Natural killer cell treated with Interleukin-12 subunit alpha and Interleukin-12 subunit beta and Interleukin-15 and Interleukin-18, amount 100 ng/mL, for 72 hours (primary cell): ENCODE results near the gene TAF4. TPM values are rescaled to one million over a fixed set of nuclear protein-coding genes. Genes with fewer than 3 reads are reported as not detected.

Source experiments
- ATAC-seq, 2 donors: fragments of 150-1000 bp; cut with Tn5 transposase in 1 of 2; sonication (Bioruptor Pico), chemical (Tn5 transposase) in 1 of 2; 2 replicates each; pipeline ENCODE4 v1.10.0; 2021
- DNase-seq: peaks from one replicate; pipeline ENCODE4 v3.0.0; 2022; ENCODE audit warnings: low spot score
- H3K27ac Mint-ChIP-seq, 2 donors: 1 replicate in 1 of 2; 2 replicates in 1 of 2; pipeline ENCODE4 v1.8.0; 2022; ENCODE audit warnings: mixed read lengths in 2 of 2, mild to moderate bottlenecking in 1 of 2, moderate library complexity in 1 of 2
- H3K27me3 Mint-ChIP-seq, 2 donors: 1 replicate in 1 of 2; 2 replicates in 1 of 2; pipeline ENCODE4 v1.8.0; 2022; ENCODE audit warnings: mixed read lengths in 2 of 2
- H3K36me3 Mint-ChIP-seq: one replicate; pipeline ENCODE4 v1.8.0; 2022; ENCODE audit warnings: mixed read lengths
- H3K4me1 Mint-ChIP-seq, 2 donors: 1 replicate in 1 of 2; 2 replicates in 1 of 2; pipeline ENCODE4 v1.8.0; 2022; ENCODE audit warnings: low read depth in 2 of 2, mixed read lengths in 2 of 2, mild to moderate bottlenecking in 1 of 2
- H3K4me3 Mint-ChIP-seq: one replicate; pipeline ENCODE4 v1.8.0; 2022; ENCODE audit warnings: mixed read lengths
- H3K9me3 Mint-ChIP-seq: 2 replicates; pipeline ENCODE4 v1.8.0; 2022; ENCODE audit warnings: mixed read lengths
- total RNA-seq, 2 donors: library from RNA; stranded (reverse); gene quantifications; one replicate each; pipeline ENCODE4 v1.2.3, GENCODE V29; 2022

The TAF4 gene
- total RNA-seq, 2 donors from 2014 or later, result 22.2 to 53.6 TPM

DNA sequence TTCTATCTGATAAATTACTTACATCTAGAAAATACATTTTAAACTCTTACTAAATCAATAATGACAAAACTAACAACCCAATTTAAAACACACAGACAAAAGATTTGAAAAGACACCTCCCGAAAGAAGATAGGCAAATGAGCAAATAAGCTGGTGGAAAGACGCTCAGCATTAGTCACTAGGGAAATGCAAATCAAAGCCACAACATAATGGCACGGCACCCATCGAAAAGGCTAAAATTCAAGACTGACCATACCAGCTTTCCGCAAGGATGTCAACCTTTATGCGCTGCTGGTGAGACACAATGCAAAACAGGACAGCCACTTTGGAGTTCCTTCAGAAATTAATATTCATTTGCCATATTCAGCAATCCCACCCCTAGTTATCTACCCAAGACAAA is 25.9 kb downstream of the TAF4 start:
- H3K36me3 Mint-ChIP-seq, result no peaks in the 10 kb centered on the region
- DNase-seq, result no peak
- H3K27me3 Mint-ChIP-seq, result no peaks in the 10 kb centered on the region
- H3K27ac Mint-ChIP-seq, result no peak overlapping the region
- H3K4me1 Mint-ChIP-seq, result peaks cover 39 to 47% of the 10 kb centered on the region in 2 donors
- no peak for ATAC-seq
- H3K4me3 Mint-ChIP-seq, result no peak overlapping the region
- H3K9me3 Mint-ChIP-seq, result no peaks in the 10 kb centered on the region

DNA sequence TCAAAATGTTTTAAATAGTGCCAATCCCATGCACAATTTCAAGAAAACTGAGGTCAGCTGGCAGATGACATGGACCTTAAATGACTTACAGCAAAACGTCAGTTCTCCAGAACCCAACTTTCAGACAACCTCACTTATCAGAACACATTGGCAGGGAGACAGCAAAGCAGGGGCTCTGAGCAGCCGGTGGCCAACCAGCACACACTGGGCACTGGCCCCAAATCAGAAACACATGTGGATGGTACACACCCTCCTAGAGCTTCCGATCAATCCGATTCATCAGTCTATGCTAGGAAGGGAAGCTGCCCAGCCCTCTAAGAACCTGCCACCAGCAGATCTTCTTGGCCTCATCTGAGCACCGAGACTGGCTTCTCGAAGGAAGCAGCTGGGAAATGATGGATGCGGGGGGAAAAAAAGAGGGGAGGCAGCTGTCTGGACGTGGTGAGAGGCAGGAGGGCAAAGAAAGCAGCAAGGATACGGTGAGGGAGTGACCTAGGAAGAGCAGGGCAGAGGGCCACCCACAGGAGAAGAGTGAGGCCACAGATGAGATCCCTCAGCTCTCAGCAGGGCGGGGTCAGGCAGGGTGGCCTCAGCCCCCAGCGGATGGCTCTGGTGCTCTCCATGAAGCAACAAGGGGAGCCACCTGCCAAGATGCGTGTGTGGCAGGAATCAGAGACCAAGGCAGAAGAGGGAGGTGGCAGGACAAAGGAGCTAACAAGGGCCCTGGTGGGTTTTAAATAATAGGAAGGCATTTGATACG is 32.9 kb downstream of the TAF4 start:
- Mint-ChIP-seq H3K4me1 (peaks cover 46 to 52% of the 10 kb centered on the region in 2 donors), H3K4me3 (no peak overlapping the region), H3K27ac (peak overlapping the region in 1 of 2 donors; percentile 83), H3K36me3 (no peaks in the 10 kb centered on the region), H3K9me3 (no peaks in the 10 kb centered on the region), H3K27me3 (no peaks in the 10 kb centered on the region)
- no peak for ATAC-seq
- no peak for DNase-seq

DNA sequence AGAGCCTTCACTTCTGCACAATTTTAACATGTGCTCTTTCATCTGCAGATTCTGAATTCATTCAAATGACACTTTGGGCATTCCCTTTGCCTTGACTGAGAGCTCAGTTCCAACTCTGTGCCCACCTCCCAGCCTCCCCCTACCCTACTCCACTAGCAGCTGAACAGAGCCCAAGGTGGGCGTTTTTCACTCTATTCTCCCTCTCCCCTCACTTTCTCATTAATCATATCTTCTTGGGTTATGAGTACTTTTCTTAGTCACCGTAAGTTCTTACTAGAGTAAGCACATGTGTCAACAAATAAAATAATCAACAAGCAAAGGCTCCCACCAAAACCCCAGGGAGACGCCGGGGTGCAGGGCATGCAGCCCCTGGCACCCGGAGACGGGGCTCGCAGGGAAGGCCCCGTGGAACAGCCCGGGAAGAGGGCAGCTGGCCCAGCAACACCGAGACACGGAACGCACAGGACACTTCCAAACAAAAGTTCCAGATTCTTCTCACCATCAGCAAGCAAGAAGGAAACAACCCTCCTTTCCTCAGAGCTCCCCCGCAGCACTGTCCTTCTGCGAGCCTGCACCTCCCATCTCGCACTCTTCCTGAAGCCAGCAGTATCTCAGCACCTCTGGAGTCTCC is 34.1 kb downstream of the TAF4 start:
- Mint-ChIP-seq H3K36me3 (no peaks in the 10 kb centered on the region), H3K9me3 (no peaks in the 10 kb centered on the region), H3K27me3 (no peaks in the 10 kb centered on the region), H3K27ac (peak overlapping the region in 1 of 2 donors; percentile 83), H3K4me1 (peaks cover 44 to 53% of the 10 kb centered on the region in 2 donors), H3K4me3 (no peak overlapping the region)
- DNase-seq (no peak), ATAC-seq (no peak)

DNA sequence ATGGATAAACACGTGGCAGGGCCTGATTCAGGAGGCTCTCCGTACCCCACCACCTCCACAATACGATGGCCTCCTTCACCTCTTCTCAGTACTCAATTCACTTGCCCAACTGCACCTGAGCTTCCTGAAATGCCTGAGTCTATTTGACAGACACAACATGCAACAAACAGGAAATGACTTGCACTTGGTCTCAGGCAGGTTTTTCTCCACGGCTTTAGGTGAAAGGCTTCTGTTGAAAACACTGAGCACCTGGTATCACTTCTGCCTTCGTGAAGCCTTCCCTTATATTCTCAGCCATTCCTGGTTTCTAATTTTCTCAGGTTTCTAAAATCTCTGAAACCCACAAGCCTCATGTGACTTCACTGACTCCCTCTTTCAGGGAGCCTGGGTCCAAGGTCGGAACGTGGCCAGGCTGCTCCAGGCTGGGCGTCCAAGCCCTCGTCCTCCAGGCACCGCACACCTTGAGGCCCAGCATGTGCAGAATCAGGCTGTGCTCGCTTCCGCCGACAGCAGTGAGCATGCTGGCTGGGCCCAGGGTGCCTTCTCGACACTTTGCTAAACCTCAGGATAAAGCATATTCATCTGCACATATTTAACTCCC is 34.7 kb downstream of the TAF4 start:
- H3K27ac Mint-ChIP-seq, result peak overlapping the region in 1 of 2 donors; percentile 83
- no peaks in the 10 kb centered on the region for H3K9me3 Mint-ChIP-seq
- H3K36me3 Mint-ChIP-seq, result no peaks in the 10 kb centered on the region
- no peak for DNase-seq
- H3K4me1 Mint-ChIP-seq, result peaks cover 47 to 54% of the 10 kb centered on the region in 2 donors
- ATAC-seq, result no peak
- H3K27me3 Mint-ChIP-seq, result no peaks in the 10 kb centered on the region
- H3K4me3 Mint-ChIP-seq, result no peak overlapping the region

DNA sequence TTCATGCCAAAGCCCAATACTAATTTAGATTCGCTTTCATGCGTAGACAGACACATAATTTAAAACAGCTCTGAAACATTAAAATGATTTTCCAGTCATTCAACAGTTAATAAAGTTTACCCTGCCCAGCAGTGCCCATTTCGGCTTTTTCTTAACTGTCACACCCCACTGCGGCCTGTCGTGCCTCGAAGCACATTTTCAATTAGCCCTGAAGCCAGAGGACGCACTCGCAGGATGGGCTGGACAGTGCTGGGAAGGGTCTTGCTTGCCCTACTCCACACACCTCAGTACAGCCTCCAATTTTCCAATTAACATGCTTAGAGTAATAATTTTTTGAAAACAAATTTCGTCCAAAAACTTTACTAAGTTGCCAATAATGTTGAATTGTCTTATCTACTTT is 35.3 kb downstream of the TAF4 start:
- DNase-seq (no peak), ATAC-seq (no peak)
- H3K27me3 Mint-ChIP-seq, result no peaks in the 10 kb centered on the region
- peak overlapping the region in 1 of 2 donors; percentile 83 for H3K27ac Mint-ChIP-seq
- peaks cover 49 to 58% of the 10 kb centered on the region in 2 donors for H3K4me1 Mint-ChIP-seq
- no peaks in the 10 kb centered on the region for H3K36me3 Mint-ChIP-seq
- H3K4me3 Mint-ChIP-seq, result no peak overlapping the region
- H3K9me3 Mint-ChIP-seq, result no peaks in the 10 kb centered on the region

DNA sequence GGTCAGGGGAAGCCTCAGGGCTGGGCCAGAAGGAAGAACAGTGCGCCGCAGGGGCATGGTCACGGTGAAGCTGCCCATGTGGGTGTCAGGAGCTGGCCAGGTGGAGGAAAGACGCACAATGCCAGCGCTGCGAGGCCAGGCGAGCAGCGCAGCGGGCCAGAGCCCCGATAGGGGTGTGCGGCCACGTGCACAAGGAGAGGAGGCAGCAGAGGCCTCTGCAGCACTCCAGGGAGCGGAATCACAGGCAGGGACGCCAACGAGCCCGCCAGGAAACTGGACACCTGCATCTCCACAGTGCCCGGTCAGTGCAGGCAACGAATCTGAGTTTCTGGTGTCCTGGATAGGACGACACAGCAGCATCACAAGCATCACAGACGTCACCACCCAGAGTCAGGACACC is 35.7 kb downstream of the TAF4 start:
- DNase-seq, result no peak
- H3K27me3 Mint-ChIP-seq, result no peaks in the 10 kb centered on the region
- no peaks in the 10 kb centered on the region for H3K9me3 Mint-ChIP-seq
- H3K4me3 Mint-ChIP-seq, result no peak overlapping the region
- H3K36me3 Mint-ChIP-seq, result no peaks in the 10 kb centered on the region
- no peak for ATAC-seq
- H3K4me1 Mint-ChIP-seq, result peaks cover 45 to 55% of the 10 kb centered on the region in 2 donors
- no peak overlapping the region for H3K27ac Mint-ChIP-seq

DNA sequence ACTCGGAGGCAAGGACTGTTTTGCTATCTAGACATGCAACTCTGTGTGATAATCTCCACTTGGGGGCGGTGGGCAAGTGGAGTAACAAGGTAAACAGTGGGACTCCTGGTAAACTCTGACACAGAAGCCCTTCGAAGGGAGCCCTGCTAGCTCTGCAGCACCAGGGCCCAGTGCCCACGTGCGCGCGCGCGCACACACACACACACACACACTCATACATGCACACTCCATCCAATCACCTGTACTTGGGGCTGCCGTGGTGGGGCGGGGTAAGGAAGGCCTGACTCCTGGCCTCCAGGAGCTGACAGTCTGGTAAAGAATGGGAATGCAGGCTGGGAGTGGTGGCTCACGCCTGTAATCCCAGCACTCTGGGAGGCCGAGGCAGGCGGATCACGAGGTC is 36.4 kb downstream of the TAF4 start:
- H3K27ac Mint-ChIP-seq, result no peak overlapping the region
- ATAC-seq (no peak), DNase-seq (no peak)
- H3K9me3 Mint-ChIP-seq, result no peaks in the 10 kb centered on the region
- H3K4me3 Mint-ChIP-seq, result no peak overlapping the region
- no peaks in the 10 kb centered on the region for H3K27me3 Mint-ChIP-seq
- peaks cover 44 to 55% of the 10 kb centered on the region in 2 donors for H3K4me1 Mint-ChIP-seq
- no peaks in the 10 kb centered on the region for H3K36me3 Mint-ChIP-seq

DNA sequence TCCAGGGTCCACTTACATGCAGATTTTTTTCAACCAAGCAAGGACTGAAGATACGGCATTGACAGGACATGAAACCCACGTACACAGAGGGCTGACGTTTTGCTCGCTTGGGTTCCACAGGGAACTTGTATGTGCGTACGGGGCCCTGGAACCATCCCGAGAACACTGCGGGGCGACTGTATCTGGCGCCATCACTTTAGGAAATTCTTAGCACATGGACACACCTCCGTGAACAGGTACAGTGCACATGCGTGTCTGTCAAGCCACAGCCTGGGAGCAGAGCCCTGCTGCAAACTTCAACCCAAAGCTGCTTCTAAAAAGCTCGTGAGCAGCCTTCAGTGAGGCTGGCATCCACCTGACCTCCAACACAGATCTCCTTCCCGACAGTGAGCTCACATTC is 37.3 kb downstream of the TAF4 start:
- no peak overlapping the region for H3K27ac Mint-ChIP-seq
- H3K9me3 Mint-ChIP-seq, result no peaks in the 10 kb centered on the region
- no peaks in the 10 kb centered on the region for H3K36me3 Mint-ChIP-seq
- DNase-seq, result no peak
- H3K4me3 Mint-ChIP-seq, result no peak overlapping the region
- ATAC-seq, result no peak
- H3K27me3 Mint-ChIP-seq, result no peaks in the 10 kb centered on the region
- peaks cover 44 to 56% of the 10 kb centered on the region in 2 donors for H3K4me1 Mint-ChIP-seq

DNA sequence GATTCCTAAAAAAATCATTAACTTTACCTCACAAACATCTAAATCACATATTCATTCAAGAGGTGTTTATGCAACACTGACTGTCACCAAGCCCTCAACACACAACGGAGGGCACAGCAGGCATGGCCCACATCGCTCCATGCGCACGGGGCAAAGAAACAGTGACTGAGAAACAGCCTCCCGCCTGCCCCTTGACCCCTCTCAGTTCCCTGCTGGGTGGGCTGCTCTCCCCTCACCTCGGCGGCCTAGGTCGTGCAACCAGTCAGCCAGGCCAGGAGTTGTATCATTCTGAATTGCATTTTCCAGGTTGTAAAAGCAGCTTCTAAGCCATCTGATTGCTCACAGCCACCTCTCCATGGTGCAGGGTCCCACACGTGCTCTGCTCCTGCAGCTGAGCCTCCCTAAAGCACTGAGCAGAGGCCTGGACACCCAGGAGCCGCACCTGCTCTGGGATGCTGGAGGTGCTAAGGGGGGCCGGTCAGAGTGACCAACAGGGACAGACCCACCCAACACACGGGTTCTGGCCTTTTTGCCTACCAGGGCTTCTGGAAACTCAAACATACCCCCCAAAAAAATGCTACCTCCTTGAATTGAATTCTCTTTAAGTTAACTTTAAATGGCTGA is 37.9 kb downstream of the TAF4 start:
- Mint-ChIP-seq H3K9me3 (no peaks in the 10 kb centered on the region), H3K27me3 (no peaks in the 10 kb centered on the region), H3K4me1 (peaks cover 40 to 50% of the 10 kb centered on the region in 2 donors), H3K27ac (no peak overlapping the region), H3K4me3 (no peak overlapping the region), H3K36me3 (no peaks in the 10 kb centered on the region)
- no peak for DNase-seq
- no peak for ATAC-seq

DNA sequence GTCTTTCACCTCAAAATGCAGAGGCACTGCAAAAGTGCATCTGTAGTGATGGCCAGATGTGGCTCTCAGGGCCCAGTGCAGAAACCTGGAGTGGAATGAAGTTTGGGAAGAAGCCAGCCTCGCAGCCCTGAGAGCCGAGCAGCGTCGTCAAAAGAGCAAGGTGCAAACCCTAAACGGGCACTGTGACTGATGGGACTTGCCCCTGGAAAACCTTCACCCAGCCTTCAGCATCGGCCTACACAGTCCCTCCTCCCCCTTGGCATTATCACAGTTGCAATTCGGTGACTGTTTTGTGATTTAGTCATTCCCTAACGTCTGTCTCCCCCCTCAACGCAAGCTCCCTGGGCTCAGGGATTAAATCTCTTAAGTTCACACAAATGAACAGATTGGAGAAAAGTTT is 38.6 kb downstream of the TAF4 start:
- ATAC-seq, result no peak
- H3K27ac Mint-ChIP-seq, result no peak overlapping the region
- no peaks in the 10 kb centered on the region for H3K9me3 Mint-ChIP-seq
- no peak for DNase-seq
- no peak overlapping the region for H3K4me3 Mint-ChIP-seq
- H3K36me3 Mint-ChIP-seq, result no peaks in the 10 kb centered on the region
- no peaks in the 10 kb centered on the region for H3K27me3 Mint-ChIP-seq
- H3K4me1 Mint-ChIP-seq, result peaks cover 33 to 43% of the 10 kb centered on the region in 2 donors

DNA sequence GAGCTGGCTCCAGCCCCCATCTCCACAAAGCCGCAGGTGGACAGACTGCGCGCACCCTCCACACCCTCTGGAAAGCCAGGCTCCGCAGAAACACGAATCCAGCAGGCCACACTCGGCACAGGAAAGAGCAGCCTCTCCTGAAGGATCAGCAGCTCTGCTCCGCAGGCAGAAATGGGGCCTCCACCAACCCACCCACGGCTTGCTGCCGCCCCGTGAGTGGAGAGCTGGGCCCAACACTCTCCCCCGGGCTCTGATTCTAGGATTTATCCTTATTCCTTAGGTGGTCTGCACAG is 39.2 kb downstream of the TAF4 start:
- H3K9me3 Mint-ChIP-seq, result no peaks in the 10 kb centered on the region
- H3K4me1 Mint-ChIP-seq, result peaks cover 27 to 37% of the 10 kb centered on the region in 2 donors
- ATAC-seq (no peak), DNase-seq (no peak)
- no peaks in the 10 kb centered on the region for H3K27me3 Mint-ChIP-seq
- H3K4me3 Mint-ChIP-seq, result no peak overlapping the region
- H3K27ac Mint-ChIP-seq, result no peak overlapping the region
- no peaks in the 10 kb centered on the region for H3K36me3 Mint-ChIP-seq

DNA sequence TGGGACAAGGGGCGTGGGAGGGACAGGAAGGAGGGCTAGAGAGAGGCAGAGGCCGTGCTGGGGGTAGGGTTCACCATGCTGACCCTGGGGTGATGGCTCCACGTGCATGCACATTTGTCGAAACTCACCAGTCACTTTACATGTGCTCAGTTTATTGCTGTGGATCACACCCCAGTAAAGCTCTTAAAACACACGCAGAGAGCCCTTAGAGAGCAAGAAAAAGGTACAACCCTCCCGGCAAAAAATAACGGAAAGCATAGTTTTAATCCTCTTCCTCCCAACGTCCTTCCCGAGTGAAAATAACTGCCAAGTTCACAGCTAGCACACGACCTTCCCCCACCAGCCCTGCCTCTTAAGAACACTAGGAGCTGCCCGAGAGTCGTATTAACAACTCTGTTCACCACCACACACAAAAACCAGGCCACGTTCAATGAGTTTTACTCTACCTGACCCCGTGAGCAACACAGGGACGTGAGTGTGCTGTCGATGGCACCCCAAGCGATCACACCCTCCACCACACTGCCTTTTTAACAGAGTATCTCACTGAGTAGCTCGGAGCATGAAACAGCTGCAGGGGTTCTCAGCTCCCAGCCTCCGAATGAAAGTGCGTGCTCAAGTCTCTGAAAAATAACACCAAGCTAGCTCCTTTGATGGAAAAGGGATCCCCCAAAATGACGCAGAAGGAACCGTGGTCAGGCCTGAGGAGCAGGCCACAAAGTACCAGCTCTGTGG is 39.7 kb downstream of the TAF4 start:
- Mint-ChIP-seq H3K9me3 (no peaks in the 10 kb centered on the region), H3K4me3 (no peak overlapping the region), H3K27ac (peak overlapping the region in 1 of 2 donors; percentile 38), H3K27me3 (no peaks in the 10 kb centered on the region), H3K4me1 (peaks cover 23 to 34% of the 10 kb centered on the region in 2 donors), H3K36me3 (no peaks in the 10 kb centered on the region)
- DNase-seq (no peak), ATAC-seq (peak in 1 of 2 donors; percentile 59)

DNA sequence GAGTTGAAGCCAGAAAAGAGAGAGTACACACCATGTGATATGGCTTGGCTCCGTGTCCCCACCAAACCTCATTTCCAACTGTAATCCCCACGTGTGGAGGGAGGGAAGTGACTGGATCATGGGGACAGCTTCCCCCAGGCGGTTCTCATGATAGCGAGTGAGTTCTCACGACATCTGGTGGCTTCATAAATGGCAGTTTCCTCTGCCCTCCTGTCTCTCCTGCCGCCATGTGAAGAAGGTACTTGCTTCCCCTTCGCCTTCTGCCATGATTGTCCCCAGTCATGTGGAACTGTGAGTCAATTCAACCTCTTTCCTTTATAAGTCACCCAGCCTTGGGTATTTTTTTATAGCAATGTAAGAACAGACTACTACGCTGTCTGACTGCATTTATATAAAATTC is 40.3 kb downstream of the TAF4 start:
- DNase-seq, result no peak
- Mint-ChIP-seq H3K9me3 (no peaks in the 10 kb centered on the region), H3K27ac (peak overlapping the region in 1 of 2 donors; percentile 38), H3K36me3 (no peaks in the 10 kb centered on the region), H3K4me1 (peaks cover 24 to 34% of the 10 kb centered on the region in 2 donors), H3K4me3 (no peak overlapping the region), H3K27me3 (no peaks in the 10 kb centered on the region)
- no peak for ATAC-seq
